ENCODE results near the gene CNTRL. TPM values are rescaled to one million over a fixed set of nuclear protein-coding genes. Genes with fewer than 3 reads are reported as not detected.

Gene CNTRL
- total and polyA plus RNA-seq, 2 of the 8 experiments (the other 6 are each of a cell fraction or from before 2014, with no cell fraction given): 5.1 to 13.9 TPM

- Histone ChIP-seq H3K23ac (ENCODE audit: insufficient read length) (no peak overlapping the region), H3K4me2 (ENCODE audit: insufficient read depth in 1 of 2, low read depth in 2 of 2, low read length in 2 of 2) (no peak overlapping the region), H3K14ac (ENCODE audit: insufficient read length) (no peak overlapping the region), H3K4me1 (replicated peaks in 1 of 4; ENCODE audit: control insufficient read depth in 3 of 4, insufficient read depth in 4 of 4, low read length in 3 of 4) (0 out of 7 replicates have a peak, but pooled peaks cover 0 to 3% (median 0%) of the 10 kb centered on the region in 4 experiments), H2BK12ac (ENCODE audit: low read depth, low read length) (no peak overlapping the region), H3K18ac (ENCODE audit: extremely low read depth, low read length) (no peak overlapping the region), H3K27ac (ENCODE audit: low read depth, low read length) (no peak overlapping the region), H3K4ac (replicated peaks; ENCODE audit: insufficient read length, low read depth, low read length) (no peak overlapping the region), H3K79me1 (ENCODE audit: low read depth, low read length) (no peaks in the 10 kb centered on the region), H4K91ac (replicated peaks; ENCODE audit: insufficient read length, low read length) (no peak overlapping the region), H3K4me3 (ENCODE audit: extremely low read depth in 1 of 4, insufficient read depth in 2 of 4, low read depth in 3 of 4, low read length in 4 of 4) (no peak overlapping the region), H3K9me3 (ENCODE audit: insufficient read depth in 2 of 2, low read depth in 1 of 2, low read length in 1 of 2) (no peaks in the 10 kb centered on the region), H3K36me3 (ENCODE audit: control insufficient read depth in 2 of 4, insufficient read depth in 4 of 4, low read length in 3 of 4) (no peaks in the 10 kb centered on the region), H2BK20ac (ENCODE audit: low read length) (no peak overlapping the region), H4K5ac (ENCODE audit: insufficient read length, low read depth, low read length) (no peak overlapping the region), H2BK15ac (ENCODE audit: low read length) (no peak overlapping the region), H2BK5ac (ENCODE audit: low read depth, low read length) (no peak overlapping the region), H4K20me1 (replicated peaks in 1 of 2; ENCODE audit: control insufficient read depth in 1 of 2, insufficient read depth in 2 of 2, low read length in 2 of 2) (no peaks in the 10 kb centered on the region), H2AK5ac (ENCODE audit: low read depth, low read length) (no peak overlapping the region), H2AFZ (ENCODE audit: low read length) (no peak overlapping the region), H3K27me3 (replicated peaks in 1 of 4; ENCODE audit: control insufficient read depth in 3 of 4, extremely low read depth in 1 of 4, insufficient read depth in 3 of 4, low read length in 3 of 4) (no peaks in the 10 kb centered on the region), H3K56ac (replicated peaks; ENCODE audit: insufficient read length, low read depth, low read length) (no peak overlapping the region), H3K23me2 (ENCODE audit: low read depth, low read length) (no peaks in the 10 kb centered on the region), H2BK120ac (replicated peaks; ENCODE audit: low read depth, low read length) (no peak overlapping the region), H3K9ac (replicated peaks in 1 of 4; ENCODE audit: extremely low read depth in 1 of 4, low read depth in 3 of 4, low read length in 3 of 4) (no peak overlapping the region), H3K79me2 (ENCODE audit: control insufficient read depth in 1 of 2, insufficient read depth in 2 of 2, low read length in 2 of 2) (no peaks in the 10 kb centered on the region), H4K8ac (ENCODE audit: extremely low read depth, insufficient read depth, low read length) (no peak overlapping the region)
- WGBS, 2 experiments (ENCODE audit: extremely low coverage in 1 of 2, insufficient coverage in 1 of 2, insufficient read length in 1 of 2, insufficient replicate concordance in 2 of 2, low coverage in 1 of 2, low lambda C conversion rate in 2 of 2, missing lambda C conversion rate in 1 of 2): 90% methylated on average over 5 of the region's 5 CpGs; no CpG with 5 or more reads in 1 of the 2 experiments
- ChIA-PET POLR2A (ENCODE audit: partially characterized antibody) (no interaction called here), CTCF (ENCODE audit: partially characterized antibody) (no interaction called here)
- FAIRE-seq: no peak
- no peak for DNase-seq (ENCODE audit: low read depth in 1 of 2, low spot score in 2 of 2)
- TF ChIP-seq SIX5 (IDR thresholded peaks at IDR 0.05; ENCODE audit: low read depth, low read length) (no peak), CHD2 (IDR thresholded peaks at IDR 0.05; ENCODE audit: low read length) (no peak), CEBPB (IDR thresholded peaks at IDR 0.05; ENCODE audit: low read depth, low read length) (no peak), MAFK (IDR thresholded peaks at IDR 0.05; ENCODE audit: low read depth, low read length) (no peak), SAP30 (IDR thresholded peaks at IDR 0.05; ENCODE audit: insufficient read depth, insufficient replicate concordance, low read length) (no peak), BRCA1 (IDR thresholded peaks at IDR 0.05; ENCODE audit: low read depth, low read length) (no peak)
Observed at GRCh38 chr9:121123816-121124535, 49.2 kb downstream of the CNTRL start.
